Fibroblast of the conjunctiva (primary cell): ENCODE results near the gene GOSR2.
"Not testable (repeated sequence)": the region's sequence is repeated elsewhere in the genome, so short reads cannot be mapped to it uniquely, and the experiment has no call there.

Source experiments
- DNase-seq: peaks from one replicate; pipeline ENCODE4 v3.0.0-alpha.2; 2010; ENCODE audit warnings: low read depth

GOSR2 gene

GRCh38 chr17:46894024-46894423, 28.9 kb upstream of the GOSR2 start:
- no peak for DNase-seq

- no peak for DNase-seq
Measured at GRCh38 chr17:46894476-46895151, 28.3 kb upstream of the GOSR2 start.

GRCh38 chr17:46895171-46895570, 27.8 kb upstream of the GOSR2 start:
- DNase-seq: no peak

- DNase-seq: no peak
Measured at GRCh38 chr17:46896991-46897390, 26.0 kb upstream of the GOSR2 start.

- DNase-seq: no peak
Measured at GRCh38 chr17:46898364-46898763, 24.6 kb upstream of the GOSR2 start.

- no peak for DNase-seq
Measured at GRCh38 chr17:46898860-46899259, 24.1 kb upstream of the GOSR2 start.

GRCh38 chr17:46901291-46901690, 21.7 kb upstream of the GOSR2 start:
- DNase-seq: no peak

- DNase-seq: no peak
Measured at GRCh38 chr17:46903762-46904672, 18.9 kb upstream of the GOSR2 start.

- DNase-seq: no peak
Measured at GRCh38 chr17:46908068-46908737, 14.8 kb upstream of the GOSR2 start.

- DNase-seq: no peak
Measured at GRCh38 chr17:46910179-46910927, 12.6 kb upstream of the GOSR2 start.

GRCh38 chr17:46911311-46911710, 11.6 kb upstream of the GOSR2 start:
- no peak for DNase-seq

GRCh38 chr17:46915596-46915995, 7.4 kb upstream of the GOSR2 start:
- no peak for DNase-seq

- no peak for DNase-seq
Measured at GRCh38 chr17:46916211-46916610, 6.7 kb upstream of the GOSR2 start.

- no peak for DNase-seq
Measured at GRCh38 chr17:46916623-46917022, 6.3 kb upstream of the GOSR2 start.

GRCh38 chr17:46917041-46917440, 5.9 kb upstream of the GOSR2 start:
- DNase-seq: no peak

- DNase-seq: no peak
Measured at GRCh38 chr17:46917516-46917915, 5.4 kb upstream of the GOSR2 start.

GRCh38 chr17:46921962-46922361, 998 bp upstream of the GOSR2 start:
- DNase-seq: not testable (repeated sequence)

- no peak for DNase-seq
Measured at GRCh38 chr17:46922487-46922803, 515 bp upstream of the GOSR2 start.

GRCh38 chr17:46925185-46925868, 2.4 kb downstream of the GOSR2 start:
- no peak for DNase-seq

GRCh38 chr17:46928467-46929261, 5.7 kb downstream of the GOSR2 start:
- no peak for DNase-seq

GRCh38 chr17:46929413-46929812, 6.5 kb downstream of the GOSR2 start:
- DNase-seq: no peak
